Nephron progenitor cell (in vitro differentiated cells): ENCODE measurements around the gene TNNC1.
A peak's percentile ranks its signal among the peaks of the same experiment; 100 is the strongest.

Experiments
- DNase-seq: peaks from one replicate; pipeline ENCODE4 v3.0.0; 2021
- H3K27ac Mint-ChIP-seq: 2 replicates; pipeline ENCODE4 v1.8.0; 2021; ENCODE audit warnings: mild to moderate bottlenecking, moderate library complexity, mixed read lengths
- H3K27me3 Mint-ChIP-seq: 2 replicates; pipeline ENCODE4 v1.8.0; 2021; ENCODE audit warnings: mild to moderate bottlenecking, low read depth, mixed read lengths; ENCODE audit not compliant: poor library complexity
- H3K36me3 Mint-ChIP-seq: 2 replicates; pipeline ENCODE4 v1.8.0; 2021; ENCODE audit warnings: low read depth, mixed read lengths
- H3K4me1 Mint-ChIP-seq: 2 replicates; pipeline ENCODE4 v1.8.0; 2021; ENCODE audit warnings: mixed read lengths
- H3K4me3 Mint-ChIP-seq: 2 replicates; pipeline ENCODE4 v1.8.0; 2021; ENCODE audit warnings: mild to moderate bottlenecking, moderate library complexity, mixed read lengths
- H3K9me3 Mint-ChIP-seq: 2 replicates; pipeline ENCODE4 v1.8.0; 2021; ENCODE audit warnings: mild to moderate bottlenecking, moderate library complexity, mixed read lengths
- CTCF ChIP-seq: fragments of 200-600 bp; sonication (generic); IDR thresholded peaks from 2 replicates; pipeline ENCODE4 v1.5.0; 2021; ENCODE audit warnings: antibody characterized with exemption

The TNNC1 gene

GRCh38 chr3:52432225-52432624, 21.6 kb downstream of the TNNC1 start:
- no peak for DNase-seq
- TF ChIP-seq CTCF = no peak
- H3K4me3 Mint-ChIP-seq = peak overlapping the region; percentile 30
- H3K9me3 Mint-ChIP-seq = no peaks in the 10 kb centered on the region
- no peaks in the 10 kb centered on the region for H3K36me3 Mint-ChIP-seq
- peak overlapping the region; percentile 89 for H3K27ac Mint-ChIP-seq
- H3K4me1 Mint-ChIP-seq = peaks cover 73% of the 10 kb centered on the region
- peaks cover 17% of the 10 kb centered on the region for H3K27me3 Mint-ChIP-seq

GRCh38 chr3:52431459-52432223, 22.2 kb downstream of the TNNC1 start:
- H3K9me3 Mint-ChIP-seq = no peaks in the 10 kb centered on the region
- peaks cover 22% of the 10 kb centered on the region for H3K27me3 Mint-ChIP-seq
- H3K4me3 Mint-ChIP-seq = peak overlapping the region; percentile 30
- peaks cover 67% of the 10 kb centered on the region for H3K4me1 Mint-ChIP-seq
- DNase-seq = no peak
- H3K36me3 Mint-ChIP-seq = no peaks in the 10 kb centered on the region
- no peak for TF ChIP-seq CTCF
- peak overlapping the region; percentile 89 for H3K27ac Mint-ChIP-seq

GRCh38 chr3:52430416-52430810, 23.4 kb downstream of the TNNC1 start:
- peaks cover 57% of the 10 kb centered on the region for H3K4me1 Mint-ChIP-seq
- DNase-seq = no peak
- TF ChIP-seq CTCF = no peak
- no peak overlapping the region for H3K4me3 Mint-ChIP-seq
- H3K9me3 Mint-ChIP-seq = no peaks in the 10 kb centered on the region
- no peak overlapping the region for H3K27ac Mint-ChIP-seq
- peaks cover 22% of the 10 kb centered on the region for H3K27me3 Mint-ChIP-seq
- no peaks in the 10 kb centered on the region for H3K36me3 Mint-ChIP-seq

GRCh38 chr3:52429779-52430415, 23.9 kb downstream of the TNNC1 start:
- no peak for DNase-seq
- Mint-ChIP-seq H3K27me3 (peaks cover 22% of the 10 kb centered on the region), H3K9me3 (no peaks in the 10 kb centered on the region), H3K4me3 (no peak overlapping the region), H3K27ac (no peak overlapping the region), H3K36me3 (no peaks in the 10 kb centered on the region), H3K4me1 (peaks cover 54% of the 10 kb centered on the region)
- TF ChIP-seq CTCF = no peak

- H3K27ac Mint-ChIP-seq = no peak overlapping the region
- H3K4me3 Mint-ChIP-seq = no peak overlapping the region
- no peak for DNase-seq
Observed at GRCh38 chr3:52429031-52429430, 24.8 kb downstream of the TNNC1 start.

More at GRCh38 chr3:52429031-52429430, 24.8 kb downstream of the TNNC1 start:
- no peaks in the 10 kb centered on the region for H3K36me3 Mint-ChIP-seq
- TF ChIP-seq CTCF = no peak
- H3K9me3 Mint-ChIP-seq = no peaks in the 10 kb centered on the region
- peaks cover 19% of the 10 kb centered on the region for H3K27me3 Mint-ChIP-seq
- peaks cover 45% of the 10 kb centered on the region for H3K4me1 Mint-ChIP-seq
